Retinal pigment epithelial cell (primary cell): Measurements from ENCODE around the gene NDUFAF2.
A peak's percentile ranks its signal among the peaks of the same experiment; 100 is the strongest.

Source experiments
- DNase-seq: peaks from one replicate; pipeline ENCODE4 v3.0.0-alpha.2; 2010; ENCODE audit warnings: low read depth
- H3K4me3 ChIP-seq: 2 replicates; pipeline ENCODE4 v1.5.1; 2011; ENCODE audit warnings: mild to moderate bottlenecking, low read length, control low read depth, moderate library complexity
- CTCF ChIP-seq: conservative IDR thresholded peaks from 2 replicates; pipeline ENCODE4 v1.5.1; 2011; ENCODE audit warnings: low read depth, low read length, control low read depth, inconsistent platforms

NDUFAF2 gene

DNA sequence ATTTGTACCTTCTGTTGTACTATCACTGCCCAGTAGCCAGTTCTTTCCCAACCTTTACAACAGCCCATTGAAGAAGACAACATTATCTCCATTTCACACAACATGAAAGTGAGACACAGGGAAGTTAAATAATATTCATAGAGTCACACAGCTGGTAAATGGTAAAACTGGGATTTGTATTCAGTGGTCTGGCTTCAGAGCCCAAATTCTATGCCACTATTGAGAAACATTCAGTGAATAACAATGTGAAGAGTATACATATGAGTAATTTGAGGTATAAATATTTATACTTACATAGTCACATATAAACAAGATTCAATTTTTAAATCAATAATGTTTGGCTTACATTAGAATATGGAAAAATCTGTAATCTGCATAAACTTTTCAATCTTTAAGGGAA is 203.5 kb downstream of the NDUFAF2 start:
- no peak for TF ChIP-seq CTCF
- DNase-seq: no peak
- H3K4me3 ChIP-seq: no peak overlapping the region

DNA sequence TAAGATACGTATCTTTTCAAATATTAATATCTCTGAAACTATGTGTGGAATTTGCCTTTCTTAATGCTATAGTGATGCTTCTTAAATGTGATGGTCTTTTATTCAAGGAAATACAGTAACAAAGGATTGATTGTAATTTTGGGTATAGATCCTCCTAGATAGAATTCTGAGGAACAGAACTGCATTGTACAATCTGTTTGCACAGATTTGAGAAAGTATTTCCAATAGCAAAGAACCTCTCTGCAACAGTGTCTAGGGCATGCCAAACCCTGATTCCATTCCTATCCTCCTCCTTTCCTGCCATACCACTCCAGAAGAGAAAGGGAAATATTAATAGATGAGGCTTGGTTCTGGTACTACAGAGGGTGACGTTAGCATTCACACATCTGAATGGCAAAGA is 206.9 kb downstream of the NDUFAF2 start:
- no peak for DNase-seq
- H3K4me3 ChIP-seq: no peak overlapping the region
- TF ChIP-seq CTCF: no peak

DNA sequence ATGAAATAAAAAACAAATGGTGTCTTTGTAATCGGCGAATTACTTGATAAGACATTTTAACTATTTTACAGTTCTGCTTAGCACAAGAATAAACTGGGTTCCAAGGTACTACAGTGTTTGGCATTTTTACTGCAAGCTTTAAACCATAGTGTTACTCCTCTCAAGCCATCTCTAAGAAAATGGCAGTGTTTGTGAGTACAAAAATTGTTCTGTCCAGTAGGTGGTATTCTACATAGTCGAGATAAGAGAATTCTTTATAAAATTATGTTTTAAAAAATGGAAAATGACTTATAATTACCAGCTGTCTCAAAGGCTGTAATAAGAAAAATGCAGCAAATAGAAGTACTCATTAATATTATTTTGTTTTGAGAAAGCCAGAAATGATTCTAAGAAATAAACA is 214.1 kb downstream of the NDUFAF2 start:
- no peak overlapping the region for H3K4me3 ChIP-seq
- TF ChIP-seq CTCF: no peak
- DNase-seq: no peak

DNA sequence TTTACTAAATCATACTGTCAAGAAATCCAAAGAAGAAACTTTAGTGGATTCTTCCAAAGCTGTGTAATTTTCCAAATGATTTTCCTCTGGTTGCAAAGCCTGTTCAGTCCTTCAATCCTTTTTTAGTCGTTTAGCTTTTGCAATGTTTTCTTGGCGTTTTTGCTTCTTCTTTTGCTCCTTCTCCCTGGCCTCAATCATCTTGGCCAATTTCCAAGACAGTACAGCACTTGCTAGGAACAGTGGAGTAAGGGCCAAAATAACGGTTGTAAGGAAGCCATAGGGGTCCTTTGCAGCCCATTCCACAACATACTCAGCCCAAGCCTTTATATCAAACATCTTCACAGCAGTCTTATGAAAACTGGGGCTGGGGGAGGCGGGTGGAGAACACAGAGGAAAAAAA is 214.8 kb downstream of the NDUFAF2 start:
- H3K4me3 ChIP-seq: no peak overlapping the region
- TF ChIP-seq CTCF: no peak
- DNase-seq: no peak

GRCh38 chr5:61160497-61160896 is 215.5 kb downstream of the NDUFAF2 start:
- no peak for TF ChIP-seq CTCF

GRCh38 chr5:61162010-61162831 is 217.2 kb downstream of the NDUFAF2 start, which contains the start of gene SMIM15:
TSS of gene SMIM15 (minus strand) at chr5:61162468. CDS start at chr5:61160171, 2,297 bp downstream.
- H3K4me3 ChIP-seq: peak within 1 kb of the TSS; percentile 87
- no peak for TF ChIP-seq CTCF
- DNase-seq: peak; percentile 71

More at GRCh38 chr5:61160497-61160896, 215.5 kb downstream of the NDUFAF2 start:
- H3K4me3 ChIP-seq: no peak overlapping the region
- DNase-seq: no peak

GRCh38 chr5:61162832-61163567 is 218.0 kb downstream of the NDUFAF2 start:
- DNase-seq: no peak
- TF ChIP-seq CTCF: no peak
- H3K4me3 ChIP-seq: peak overlapping the region; percentile 87
